GM18951 (cell line): ENCODE results near the gene RASAL2.

Source experiments
- POLR2A ChIP-seq: IDR thresholded peaks from 4 replicates; pipeline ENCODE4 v1.6.1; 2011; ENCODE audit warnings: mild to moderate bottlenecking; ENCODE audit not compliant: insufficient read length, insufficient read depth; ENCODE audit errors: extremely low read depth
- in situ Hi-C: fragments of 300-500 bp; cut with MboI; formaldehyde crosslinking; loops from one replicate; pipeline ENCODE4 v1.12.0; 2022; ENCODE audit warnings: low sequenced_read_pairs, mixed read lengths, inconsistent platforms; ENCODE audit not compliant: unreplicated experiment

The RASAL2 gene

GRCh38 chr1:178266619-178267066 lies 172.7 kb downstream of the RASAL2 start:
- in situ Hi-C loops: no loop called here
- no peak for TF ChIP-seq POLR2A

- in situ Hi-C loops: no loop called here
- no peak for TF ChIP-seq POLR2A
Measured at GRCh38 chr1:178267646-178268094, 173.8 kb downstream of the RASAL2 start.

- TF ChIP-seq POLR2A: no peak
- in situ Hi-C loops: no loop called here
Measured at GRCh38 chr1:178271471-178271870, 177.6 kb downstream of the RASAL2 start.

- TF ChIP-seq POLR2A: no peak
Measured at GRCh38 chr1:178273707-178274410, 180.0 kb downstream of the RASAL2 start.

GRCh38 chr1:178275049-178275448 lies 181.1 kb downstream of the RASAL2 start:
- no peak for TF ChIP-seq POLR2A
- in situ Hi-C loops: no loop called here

More at GRCh38 chr1:178273707-178274410, 180.0 kb downstream of the RASAL2 start:
- in situ Hi-C loops: no loop called here

- in situ Hi-C loops: no loop called here
- TF ChIP-seq POLR2A: no peak
Measured at GRCh38 chr1:178275553-178275952, 181.6 kb downstream of the RASAL2 start.

- no peak for TF ChIP-seq POLR2A
- in situ Hi-C loops: no loop called here
Measured at GRCh38 chr1:178277793-178278530, 184.1 kb downstream of the RASAL2 start.

- in situ Hi-C loops: no loop called here
- TF ChIP-seq POLR2A: no peak
Measured at GRCh38 chr1:178278916-178279686, 185.2 kb downstream of the RASAL2 start.

- TF ChIP-seq POLR2A: no peak
- in situ Hi-C loops: no loop called here
Measured at GRCh38 chr1:178282949-178283367, 189.1 kb downstream of the RASAL2 start.

GRCh38 chr1:178283409-178283808 lies 189.5 kb downstream of the RASAL2 start:
- in situ Hi-C loops: no loop called here
- TF ChIP-seq POLR2A: no peak

GRCh38 chr1:178284058-178284457 lies 190.2 kb downstream of the RASAL2 start:
- no peak for TF ChIP-seq POLR2A
- in situ Hi-C loops: no loop called here

- no peak for TF ChIP-seq POLR2A
- in situ Hi-C loops: loop anchor here (10.0 kb wide), 1 partner anchor 204 kb away; the partner anchor contains the start of gene CLEC20A
Measured at GRCh38 chr1:178291166-178291565, 197.3 kb downstream of the RASAL2 start.

- in situ Hi-C loops: loop anchor here (10.0 kb wide), 1 partner anchor 200 kb away; the partner anchor contains the start of gene CLEC20A
- no peak for TF ChIP-seq POLR2A
Measured at GRCh38 chr1:178294654-178295053, 200.8 kb downstream of the RASAL2 start.
